GM19239 (cell line): ENCODE results near the gene CCNQ.

Experiments
- DNase-seq: peaks from one replicate; pipeline ENCODE4 v3.0.0; 2011; ENCODE audit warnings: low spot score; ENCODE audit not compliant: insufficient read length
- FAIRE-seq: peaks from 2 replicates; lab custom pipeline; 2011; peaks lifted over from hg19 to GRCh38; lab: Jason Lieb, UNC

Gene CCNQ

DNA sequence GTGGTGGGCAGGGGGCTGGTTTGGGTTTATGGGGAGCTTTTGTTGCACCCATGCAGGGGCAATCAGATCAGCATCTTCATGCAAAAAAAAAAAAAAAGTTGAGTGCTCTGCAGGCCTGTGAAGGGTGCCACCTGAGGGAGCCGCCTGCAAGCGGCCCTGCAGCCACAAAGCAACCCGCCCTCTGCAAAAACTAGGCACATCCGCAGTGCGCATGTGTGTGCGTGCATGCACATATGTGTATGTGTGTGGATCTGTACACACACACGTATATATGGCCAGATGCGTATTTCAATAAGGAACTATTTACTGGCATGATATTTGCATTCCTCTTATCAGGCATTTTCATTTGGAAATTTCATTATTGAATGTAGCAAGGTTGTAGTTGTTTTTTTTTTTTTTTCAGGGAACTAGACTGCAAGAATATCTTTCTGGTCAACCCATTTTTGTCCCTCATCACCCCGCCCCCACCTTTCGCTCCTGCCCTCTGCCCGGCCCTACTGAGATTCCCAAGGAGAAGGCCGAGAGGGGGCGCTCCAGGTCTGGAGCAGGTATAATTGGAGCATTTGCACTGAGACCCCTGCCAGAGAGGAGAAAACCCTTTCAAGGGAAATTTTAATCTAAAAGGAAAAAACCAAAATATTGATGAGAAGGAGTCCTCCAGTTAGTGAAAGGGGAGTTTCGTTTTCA, 18.1 kb downstream of the CCNQ start:
- FAIRE-seq (no peak), DNase-seq (no peak)

DNA sequence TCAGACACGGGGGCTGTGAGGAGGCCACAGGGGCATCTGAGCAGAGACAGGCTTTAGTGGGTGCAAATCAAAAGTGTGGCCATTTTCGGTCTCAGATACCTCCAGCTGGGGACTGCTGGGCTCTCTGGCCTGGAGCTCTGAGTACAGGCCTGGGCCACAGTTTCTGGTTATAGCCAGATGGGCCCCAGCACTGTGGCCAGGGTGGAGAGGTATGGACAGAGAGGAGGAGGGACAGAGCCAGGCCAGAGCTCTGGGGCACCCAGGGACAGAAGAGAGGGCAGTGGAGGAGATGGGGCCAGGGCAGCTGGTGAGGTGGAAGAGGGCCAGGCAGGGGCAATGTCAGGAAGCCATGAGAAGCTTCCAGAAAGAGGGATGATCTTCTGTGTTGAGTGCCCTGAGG, 20.1 kb downstream of the CCNQ start:
- FAIRE-seq (no peak), DNase-seq (no peak)

- no peak for DNase-seq
- no peak for FAIRE-seq
Observed at GRCh38 chrX:153578200-153578835, 20.6 kb downstream of the CCNQ start.

DNA sequence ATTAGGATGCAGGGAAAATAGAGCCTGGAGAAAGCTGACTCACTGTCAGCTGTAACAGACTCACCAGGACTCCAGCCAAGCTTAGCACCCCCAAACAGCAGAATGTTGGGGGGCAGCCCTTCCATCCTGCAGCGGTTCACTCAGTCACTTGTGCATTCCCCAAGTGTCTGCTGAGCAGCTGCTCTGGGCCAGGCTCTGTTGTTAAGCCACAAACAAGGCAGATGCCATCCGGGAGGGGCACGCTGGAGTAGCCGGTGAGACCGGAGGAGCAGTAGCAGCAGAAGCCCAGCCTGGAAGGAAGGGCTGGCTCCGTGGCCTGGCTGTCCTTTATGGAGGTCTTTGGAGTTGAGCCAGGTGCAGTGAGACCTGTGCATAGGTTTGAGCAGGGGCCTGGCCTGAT, 22.0 kb downstream of the CCNQ start:
- DNase-seq (no peak), FAIRE-seq (no peak)

DNA sequence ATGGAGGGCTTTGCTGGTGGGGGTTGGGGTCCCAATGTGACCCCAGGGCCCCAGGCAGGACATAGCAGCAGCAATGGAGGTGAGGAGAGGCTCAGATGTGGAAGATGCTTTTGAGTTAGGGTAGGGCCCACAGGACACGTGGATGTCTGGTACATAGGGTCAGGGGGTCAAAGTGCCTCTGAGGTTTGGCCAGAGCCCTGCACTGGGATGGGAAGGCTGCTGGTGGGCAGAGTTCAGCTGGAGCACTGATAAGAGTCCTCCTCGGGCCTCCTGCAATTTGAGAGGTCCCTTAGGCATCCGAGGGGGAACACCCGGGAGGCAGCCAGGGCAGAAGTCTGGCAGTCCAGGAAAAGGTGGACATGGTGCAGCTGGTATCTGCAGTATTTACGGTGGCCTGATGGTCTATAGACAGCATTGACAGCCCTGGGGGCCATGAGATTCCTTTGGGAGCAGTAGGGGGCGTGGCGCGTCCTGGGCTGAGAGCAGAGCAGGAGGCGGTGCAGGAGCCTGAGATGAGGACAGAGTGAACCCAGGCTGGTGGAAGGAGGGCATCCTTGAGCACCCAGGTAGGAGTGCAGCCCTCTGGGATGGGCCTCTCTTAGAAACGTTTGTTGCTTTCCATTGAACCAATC, 22.6 kb downstream of the CCNQ start:
- no peak for DNase-seq
- FAIRE-seq, result no peak

DNA sequence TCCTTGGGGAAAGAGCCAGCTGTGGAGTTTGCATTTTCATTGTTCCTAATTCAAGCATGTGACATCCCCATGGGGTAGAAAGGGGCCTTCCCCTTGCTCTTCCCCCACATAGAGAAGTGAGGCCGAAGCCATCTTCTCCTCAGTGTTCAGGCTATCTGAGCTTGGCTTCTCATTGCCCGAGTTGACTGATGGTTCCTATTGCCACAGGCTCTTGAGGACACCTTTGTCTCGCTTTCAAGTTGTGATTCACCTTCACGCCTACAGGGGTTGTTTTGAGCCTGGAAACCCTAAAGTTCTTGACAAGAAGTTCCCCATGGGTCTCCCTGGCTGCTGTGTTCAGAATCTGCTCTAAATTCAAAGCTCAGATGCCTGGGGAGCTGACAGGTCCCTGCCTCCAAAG, 25.0 kb downstream of the CCNQ start:
- DNase-seq (peak; percentile 21), FAIRE-seq (peak; percentile 84)

- FAIRE-seq (no peak), DNase-seq (no peak)
Observed at GRCh38 chrX:153572601-153573000, 26.3 kb downstream of the CCNQ start.

- no peak for FAIRE-seq
- no peak for DNase-seq
Observed at GRCh38 chrX:153571534-153571908, 27.4 kb downstream of the CCNQ start.

- FAIRE-seq (no peak), DNase-seq (no peak)
Observed at GRCh38 chrX:153569475-153569874, 29.5 kb downstream of the CCNQ start.

- FAIRE-seq, result no peak
- DNase-seq, result no peak
Observed at GRCh38 chrX:153568451-153569011, 30.4 kb downstream of the CCNQ start.

GRCh38 chrX:153565996-153566580, 32.9 kb downstream of the CCNQ start:
- DNase-seq, result no peak
- no peak for FAIRE-seq

DNA sequence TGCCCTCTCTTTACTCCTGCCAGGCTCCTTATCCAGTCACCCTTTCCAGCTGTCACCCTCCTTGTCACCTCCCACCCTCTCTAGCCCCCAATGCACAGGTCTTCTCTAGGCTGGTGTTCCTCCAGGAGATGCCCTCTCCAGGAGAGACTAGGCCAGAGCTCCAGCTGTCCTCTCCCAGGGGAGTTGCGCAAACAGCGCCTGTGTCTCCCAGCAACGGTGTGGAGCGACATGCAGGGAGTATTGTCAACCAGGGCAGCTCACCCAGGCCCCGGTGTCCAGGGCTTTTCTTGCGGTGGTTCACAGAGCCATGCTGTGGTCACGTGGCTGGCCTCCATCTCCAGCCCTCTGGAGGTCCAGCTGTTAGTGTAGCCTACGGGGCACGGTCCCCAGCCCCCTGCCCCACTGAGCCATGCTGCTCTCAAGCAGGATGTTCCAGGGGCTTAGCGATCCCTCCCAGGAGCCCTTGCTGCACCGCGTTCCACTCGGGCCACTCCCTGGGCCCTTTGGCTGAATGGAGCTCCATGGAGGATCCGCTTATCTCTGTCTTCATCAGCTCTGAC, 34.8 kb downstream of the CCNQ start:
- FAIRE-seq (no peak), DNase-seq (no peak)

- DNase-seq, result no peak
- no peak for FAIRE-seq
Observed at GRCh38 chrX:153562546-153562945, 36.4 kb downstream of the CCNQ start.

DNA sequence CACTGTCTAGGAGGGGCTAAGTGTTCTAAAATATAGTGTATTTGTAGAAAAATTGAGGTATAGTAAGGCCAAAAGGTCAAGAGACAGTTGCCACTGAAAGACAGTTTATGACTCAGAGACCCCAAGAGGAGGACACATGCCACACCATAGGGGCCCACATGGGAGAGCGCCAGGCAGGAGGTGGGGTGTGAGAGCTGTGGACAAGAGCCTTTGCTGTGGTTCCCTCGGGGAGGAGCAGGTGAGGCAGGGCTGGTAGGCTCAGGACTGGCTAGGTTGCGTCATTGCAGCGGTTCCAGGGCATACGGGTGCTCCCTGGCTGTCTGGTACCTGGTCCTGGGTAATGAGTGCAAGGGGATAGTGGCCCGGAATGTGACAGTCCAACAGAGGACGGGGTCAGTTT, 37.6 kb downstream of the CCNQ start:
- FAIRE-seq (no peak), DNase-seq (no peak)

- FAIRE-seq, result no peak
- DNase-seq, result no peak
Observed at GRCh38 chrX:153560466-153560865, 38.5 kb downstream of the CCNQ start.

- DNase-seq (no peak), FAIRE-seq (no peak)
Observed at GRCh38 chrX:153560000-153560399, 38.9 kb downstream of the CCNQ start.

- FAIRE-seq (no peak), DNase-seq (no peak)
Observed at GRCh38 chrX:153557618-153558355, 41.2 kb downstream of the CCNQ start.

GRCh38 chrX:153556767-153557166, 42.2 kb downstream of the CCNQ start:
- FAIRE-seq (no peak), DNase-seq (no peak)

- DNase-seq (peak; percentile 65), FAIRE-seq (peak; percentile 68)
Observed at GRCh38 chrX:153554519-153555167, 44.3 kb downstream of the CCNQ start.

GRCh38 chrX:153551135-153551534, 47.8 kb downstream of the CCNQ start:
- DNase-seq (no peak), FAIRE-seq (no peak)
